Effector CD8-positive, alpha-beta T cell (primary cell): ENCODE data around the gene PRSS53.
A peak's percentile ranks its signal among the peaks of the same experiment; 100 is the strongest.

Experiments
- DNase-seq: peaks from one replicate; lab custom pipeline; 2025; lab: John Stamatoyannopoulos, UW

PRSS53 gene

DNA sequence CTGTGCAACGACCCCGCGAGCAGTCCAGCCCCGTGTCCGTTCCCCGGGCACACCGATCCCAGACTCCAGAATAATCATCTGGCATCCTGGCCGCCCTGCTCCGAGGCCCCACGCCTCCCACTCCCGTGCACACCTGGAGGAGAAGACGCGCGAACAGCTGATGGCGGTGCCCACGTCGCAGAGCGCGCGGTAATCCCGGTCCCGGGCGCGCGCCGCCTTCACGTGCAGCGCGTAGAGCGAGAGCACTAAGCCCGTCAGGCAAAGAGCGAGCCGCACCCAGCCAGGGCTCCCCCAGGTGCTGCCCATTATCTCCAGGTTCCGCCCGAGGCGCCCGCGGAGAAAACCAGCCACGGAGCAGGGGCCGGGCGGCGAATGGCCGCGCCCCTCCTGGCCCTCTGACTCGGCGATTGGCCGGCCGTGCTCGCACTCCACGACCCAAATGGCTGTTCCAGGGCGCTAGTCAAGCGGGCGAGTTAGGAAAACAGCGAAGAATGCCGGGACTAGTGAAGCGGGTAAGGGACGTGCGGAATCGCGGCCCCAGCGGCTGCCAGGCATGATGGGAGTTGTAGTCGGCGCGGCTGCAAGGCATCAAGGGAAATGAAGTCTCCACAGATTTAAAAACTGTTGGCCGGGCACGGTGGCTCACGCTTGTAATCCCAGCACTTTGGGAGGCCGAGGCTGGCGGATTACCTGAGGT lies 5.8 kb upstream of the PRSS53 start, which contains the start of gene VKORC1:
Gene VKORC1, minus strand, starts transcription at position 374 of the 697 bp plus-strand sequence. Its CDS starts 68 bp downstream, at position 306.
- DNase-seq, result peak; percentile 79

GRCh38 chr16:31094088-31094423 lies 5.3 kb upstream of the PRSS53 start:
- no peak for DNase-seq

DNA sequence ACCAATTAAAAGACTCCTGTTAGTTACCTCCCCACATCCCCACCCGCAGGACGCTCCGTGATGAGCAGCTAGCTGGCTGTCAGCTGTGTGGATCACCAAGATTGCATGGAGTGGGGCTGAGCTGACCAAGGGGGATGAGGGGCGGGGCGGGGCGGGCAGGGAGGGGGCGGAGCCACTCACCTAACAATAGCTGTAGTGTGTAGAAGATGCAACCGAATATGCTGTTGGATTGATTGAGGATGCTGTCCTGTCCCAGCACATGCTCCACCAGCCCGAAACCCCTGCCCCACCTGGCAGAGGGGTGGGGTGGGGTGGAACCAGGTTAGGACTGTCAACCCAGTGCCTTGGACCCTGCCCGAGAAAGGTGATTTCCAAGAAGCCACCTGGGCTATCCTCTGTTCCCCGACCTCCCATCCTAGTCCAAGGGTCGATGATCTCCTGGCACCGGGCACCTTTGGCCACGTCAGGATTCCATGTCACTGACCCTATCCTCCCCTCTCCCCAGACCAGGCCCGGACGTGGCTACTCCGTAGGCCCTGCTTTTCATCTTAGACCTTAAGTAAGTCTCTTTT lies 4.5 kb upstream of the PRSS53 start:
- DNase-seq, result no peak

- no peak for DNase-seq
Observed at GRCh38 chr16:31092330-31092729, 3.6 kb upstream of the PRSS53 start.

GRCh38 chr16:31090540-31090939 lies 1.8 kb upstream of the PRSS53 start:
- DNase-seq, result no peak

DNA sequence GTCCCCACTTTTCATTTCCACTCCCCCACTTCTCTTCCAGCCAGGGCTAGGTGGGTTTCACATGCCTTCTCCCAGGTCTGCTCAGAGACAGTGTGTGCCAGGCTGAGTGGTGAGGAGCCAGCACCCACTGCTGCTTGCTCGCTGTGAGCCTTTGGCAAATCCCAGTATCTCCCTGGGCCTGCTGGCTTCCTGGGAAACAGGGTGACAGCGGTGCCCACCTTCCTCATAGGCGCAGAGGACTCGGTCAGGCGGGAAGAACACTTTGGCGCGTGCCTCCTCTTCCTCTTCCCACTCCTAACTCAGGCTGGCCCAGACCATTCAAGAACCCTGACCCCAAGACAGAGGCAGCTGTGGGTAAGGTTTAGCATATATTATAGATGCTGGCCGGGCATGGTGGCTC lies 456 bp upstream of the PRSS53 start:
- DNase-seq, result no peak

- DNase-seq, result no peak
Observed at GRCh38 chr16:31087971-31088370, 772 bp downstream of the PRSS53 start.

DNA sequence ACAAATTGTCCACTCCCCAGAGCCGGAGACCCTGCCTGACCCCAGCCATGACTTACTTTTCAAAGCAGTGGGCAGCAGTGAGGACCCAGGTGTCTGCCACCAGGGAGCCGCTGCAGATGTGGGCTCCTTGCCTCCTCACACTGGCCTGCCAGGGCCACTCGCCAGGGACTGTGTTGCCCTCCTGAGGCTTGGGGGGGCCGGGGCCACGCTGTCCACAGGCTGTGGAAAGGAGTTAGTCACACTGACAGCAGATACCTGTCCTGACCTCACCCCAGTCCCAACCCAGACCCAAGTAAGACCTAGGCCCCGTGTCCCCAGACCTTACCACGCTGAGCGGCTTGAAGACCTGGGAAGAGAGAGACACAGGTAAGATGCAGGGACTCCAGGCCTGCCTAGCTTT lies 1.3 kb downstream of the PRSS53 start:
- DNase-seq, result no peak

DNA sequence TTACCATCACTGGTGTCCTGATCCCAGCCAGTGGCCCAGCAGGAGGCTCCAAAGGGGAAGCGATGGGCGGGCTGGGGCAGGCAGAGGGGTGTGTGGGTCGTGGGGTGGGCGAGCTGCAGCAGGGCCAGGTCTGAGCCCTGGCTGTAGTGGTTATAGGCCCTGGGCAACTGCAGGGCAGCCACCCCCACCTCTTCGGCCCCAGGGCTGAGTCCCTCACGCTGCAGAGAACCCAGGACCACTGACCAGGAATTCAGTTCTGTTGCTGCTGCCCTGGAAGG lies 2.2 kb downstream of the PRSS53 start:
- no peak for DNase-seq

- no peak for DNase-seq
Observed at GRCh38 chr16:31085873-31086628, 2.7 kb downstream of the PRSS53 start.

DNA sequence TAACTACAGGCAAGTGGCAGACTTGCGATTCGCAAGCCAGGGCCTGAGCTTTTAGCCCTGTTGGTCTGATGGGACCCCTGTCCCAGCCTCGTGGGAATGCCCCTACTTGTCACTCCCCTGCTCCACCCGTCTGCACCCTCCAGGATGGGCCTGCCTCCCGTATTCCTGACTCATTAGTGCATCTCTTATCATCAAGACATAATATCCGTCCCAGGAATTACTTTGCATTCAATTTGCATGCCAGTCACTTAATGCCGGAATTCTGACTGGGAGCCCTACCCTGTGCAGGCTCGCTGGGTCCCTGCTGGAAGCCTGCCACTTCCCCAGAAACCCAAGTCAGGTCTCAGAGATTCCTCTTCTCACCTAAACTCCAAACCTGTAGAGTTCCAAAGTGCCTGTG lies 3.3 kb downstream of the PRSS53 start:
- DNase-seq, result no peak

DNA sequence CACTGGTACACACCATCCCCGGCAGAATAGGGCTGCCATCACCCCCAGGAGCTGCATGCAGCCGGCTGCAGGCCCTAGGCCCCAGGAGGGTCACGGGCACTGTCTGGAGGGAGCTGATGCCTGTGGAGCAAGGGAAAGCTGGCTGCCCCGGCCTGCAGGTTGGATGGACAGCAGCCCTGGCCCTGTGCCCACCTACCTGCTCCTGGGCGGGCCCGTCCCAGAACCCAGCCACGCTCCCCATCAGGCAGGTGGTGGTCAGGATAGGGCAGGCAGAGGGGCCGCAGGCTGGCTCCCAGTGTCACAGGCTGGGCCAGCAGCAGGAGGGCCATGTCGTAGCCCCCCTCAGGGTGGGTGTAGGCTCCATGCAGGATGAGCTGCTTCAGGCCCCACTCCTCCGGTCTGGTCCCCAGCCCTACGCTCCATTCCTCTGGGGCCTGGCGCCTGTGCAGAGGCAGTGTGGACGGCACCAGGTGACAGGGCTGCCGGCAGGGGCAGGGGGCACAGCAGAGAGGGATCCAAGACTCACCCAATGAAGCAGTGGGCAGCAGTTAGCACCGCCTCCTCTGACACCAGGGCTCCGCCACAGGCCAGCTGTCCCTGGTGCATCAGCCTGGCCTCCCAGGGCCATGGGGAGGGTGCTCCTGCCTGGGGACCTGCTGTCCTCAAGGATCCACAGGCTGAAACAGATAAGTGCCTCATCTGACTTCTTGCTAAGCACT lies 4.0 kb downstream of the PRSS53 start:
- no peak for DNase-seq

- no peak for DNase-seq
Observed at GRCh38 chr16:31083981-31084380, 4.8 kb downstream of the PRSS53 start.

GRCh38 chr16:31083556-31083955 lies 5.2 kb downstream of the PRSS53 start:
- DNase-seq, result no peak

DNA sequence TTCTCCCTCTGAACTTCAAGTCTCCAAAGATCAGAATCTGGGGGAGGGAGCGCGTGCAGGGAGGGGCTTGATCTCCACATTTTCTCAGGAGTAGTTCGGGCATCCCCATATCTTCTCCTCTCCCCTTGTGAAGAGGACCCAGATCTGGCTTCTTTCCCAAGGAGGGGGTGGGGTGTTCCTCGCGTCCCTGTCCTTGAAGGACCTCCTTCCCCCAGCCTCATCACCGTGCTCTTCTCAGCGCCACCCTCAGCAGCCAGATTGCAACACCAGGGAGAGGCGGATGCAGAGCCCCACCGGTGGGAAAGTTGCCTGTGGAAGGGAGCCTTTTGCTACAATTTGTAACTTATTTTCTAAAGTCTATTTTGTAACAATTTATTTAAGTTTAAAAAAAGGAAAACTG lies 5.7 kb downstream of the PRSS53 start:
- no peak for DNase-seq

DNA sequence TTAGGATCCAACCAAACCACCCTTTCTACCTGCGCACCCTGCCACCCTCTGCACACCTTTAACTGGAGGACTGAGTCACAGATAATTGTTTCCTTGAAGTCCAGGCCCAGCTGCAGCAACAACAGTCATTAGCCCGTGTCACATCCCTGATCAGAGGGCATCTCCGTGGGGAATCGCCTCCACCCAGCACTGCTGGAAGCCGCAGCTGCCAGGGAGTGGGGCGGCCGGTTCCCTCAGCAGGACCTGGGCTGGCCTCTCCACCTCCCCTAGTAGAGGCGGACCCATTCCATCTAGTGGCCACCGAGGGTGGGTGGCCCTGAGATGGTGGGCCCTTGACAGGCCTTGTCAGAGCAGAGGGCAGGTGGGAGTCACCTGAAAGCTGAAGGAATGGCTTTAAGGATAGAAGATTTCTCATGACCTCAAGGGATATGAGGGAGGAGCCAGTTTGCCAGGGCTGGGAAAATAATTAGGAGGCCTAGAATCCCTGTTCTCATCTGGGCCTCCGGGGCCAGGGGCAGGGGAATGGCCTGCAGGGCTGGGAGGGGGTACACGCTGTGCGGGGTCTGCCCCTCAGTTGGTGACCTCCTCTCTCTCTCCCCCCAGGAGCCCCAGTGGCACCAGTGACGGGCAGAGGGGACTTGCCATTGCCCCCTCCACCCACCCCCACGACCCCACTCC lies 6.2 kb downstream of the PRSS53 start:
- DNase-seq, result no peak

DNA sequence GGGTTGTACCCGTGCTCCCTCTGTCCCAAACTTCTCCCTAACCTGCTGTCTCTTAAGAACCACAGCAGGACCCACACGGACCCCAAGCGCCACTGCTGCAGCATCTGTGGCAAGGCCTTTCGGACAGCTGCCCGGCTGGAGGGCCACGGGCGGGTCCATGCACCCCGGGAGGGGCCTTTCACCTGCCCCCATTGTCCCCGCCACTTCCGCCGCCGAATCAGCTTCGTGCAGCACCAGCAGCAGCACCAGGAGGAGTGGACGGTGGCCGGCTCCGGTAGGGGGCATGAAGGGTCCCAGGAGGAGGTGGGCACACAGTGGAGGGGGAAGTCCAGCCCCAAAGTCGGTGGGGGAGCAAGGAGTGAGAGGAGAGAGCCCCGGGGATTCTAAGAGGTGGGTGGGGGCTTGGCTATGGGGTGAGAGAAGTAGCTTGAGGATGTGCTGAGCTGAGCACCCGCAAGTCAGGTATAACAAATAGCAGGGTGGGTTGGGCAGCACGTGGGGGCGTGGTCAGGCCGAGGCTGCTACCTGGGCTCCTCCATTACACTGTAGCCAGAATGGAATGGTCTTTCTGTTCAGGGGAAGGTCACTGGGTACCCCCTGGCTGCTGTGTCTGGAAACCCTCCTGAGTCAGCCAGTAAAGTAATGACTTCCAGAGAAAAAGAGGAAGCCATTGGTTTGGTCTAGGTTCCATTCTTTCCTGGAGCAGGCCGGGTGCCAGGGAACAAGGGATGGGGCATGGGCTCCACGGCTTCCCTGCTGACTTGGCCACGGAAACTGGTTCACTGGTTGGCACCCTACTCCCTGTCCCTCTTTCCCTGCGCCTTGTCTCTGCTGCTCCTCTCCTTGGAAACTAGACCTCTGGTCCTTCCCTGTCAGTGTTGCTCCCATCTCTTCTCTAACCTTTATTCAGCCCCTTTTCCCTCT lies 7.1 kb downstream of the PRSS53 start:
- DNase-seq, result no peak

DNA sequence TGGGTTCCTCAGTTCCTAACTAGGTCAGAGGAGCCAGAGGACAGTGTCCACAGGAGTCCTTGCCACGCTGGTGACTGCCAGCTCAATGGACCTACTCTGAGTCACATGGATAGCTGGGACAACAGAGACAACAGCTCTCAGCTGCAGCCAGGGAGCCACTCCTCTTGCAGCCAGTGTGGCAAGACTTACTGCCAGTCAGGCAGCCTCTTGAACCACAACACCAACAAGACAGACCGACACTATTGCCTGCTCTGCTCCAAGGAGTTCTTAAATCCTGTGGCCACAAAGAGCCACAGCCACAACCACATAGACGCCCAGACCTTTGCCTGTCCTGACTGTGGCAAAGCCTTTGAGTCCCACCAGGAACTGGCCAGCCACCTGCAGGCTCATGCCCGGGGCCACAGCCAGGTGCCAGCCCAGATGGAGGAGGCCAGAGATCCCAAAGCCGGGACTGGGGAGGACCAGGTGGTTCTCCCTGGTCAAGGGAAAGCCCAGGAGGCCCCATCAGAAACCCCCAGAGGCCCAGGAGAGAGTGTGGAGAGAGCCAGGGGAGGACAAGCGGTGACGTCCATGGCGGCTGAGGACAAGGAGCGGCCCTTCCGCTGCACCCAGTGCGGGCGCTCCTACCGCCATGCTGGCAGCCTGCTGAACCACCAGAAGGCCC lies 7.9 kb downstream of the PRSS53 start:
- no peak for DNase-seq

DNA sequence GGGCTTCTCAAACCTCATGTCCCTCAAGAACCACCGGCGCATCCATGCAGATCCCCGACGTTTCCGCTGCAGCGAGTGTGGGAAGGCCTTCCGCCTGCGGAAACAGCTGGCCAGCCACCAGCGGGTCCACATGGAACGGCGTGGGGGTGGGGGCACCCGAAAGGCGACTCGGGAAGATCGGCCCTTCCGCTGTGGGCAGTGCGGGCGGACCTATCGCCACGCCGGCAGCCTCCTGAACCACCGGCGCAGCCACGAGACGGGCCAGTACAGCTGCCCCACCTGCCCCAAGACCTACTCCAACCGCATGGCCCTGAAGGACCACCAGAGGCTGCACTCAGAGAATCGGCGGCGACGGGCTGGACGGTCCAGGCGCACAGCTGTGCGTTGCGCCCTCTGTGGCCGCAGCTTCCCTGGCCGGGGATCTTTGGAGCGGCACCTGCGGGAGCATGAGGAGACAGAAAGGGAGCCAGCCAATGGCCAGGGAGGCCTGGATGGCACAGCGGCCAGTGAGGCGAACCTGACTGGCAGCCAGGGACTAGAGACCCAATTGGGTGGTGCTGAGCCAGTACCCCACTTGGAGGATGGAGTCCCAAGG lies 8.6 kb downstream of the PRSS53 start:
- DNase-seq, result no peak

- DNase-seq, result no peak
Observed at GRCh38 chr16:31079342-31079944, 9.3 kb downstream of the PRSS53 start.
